Measurements from ENCODE around the gene NCK2.

NCK2 gene

DNA sequence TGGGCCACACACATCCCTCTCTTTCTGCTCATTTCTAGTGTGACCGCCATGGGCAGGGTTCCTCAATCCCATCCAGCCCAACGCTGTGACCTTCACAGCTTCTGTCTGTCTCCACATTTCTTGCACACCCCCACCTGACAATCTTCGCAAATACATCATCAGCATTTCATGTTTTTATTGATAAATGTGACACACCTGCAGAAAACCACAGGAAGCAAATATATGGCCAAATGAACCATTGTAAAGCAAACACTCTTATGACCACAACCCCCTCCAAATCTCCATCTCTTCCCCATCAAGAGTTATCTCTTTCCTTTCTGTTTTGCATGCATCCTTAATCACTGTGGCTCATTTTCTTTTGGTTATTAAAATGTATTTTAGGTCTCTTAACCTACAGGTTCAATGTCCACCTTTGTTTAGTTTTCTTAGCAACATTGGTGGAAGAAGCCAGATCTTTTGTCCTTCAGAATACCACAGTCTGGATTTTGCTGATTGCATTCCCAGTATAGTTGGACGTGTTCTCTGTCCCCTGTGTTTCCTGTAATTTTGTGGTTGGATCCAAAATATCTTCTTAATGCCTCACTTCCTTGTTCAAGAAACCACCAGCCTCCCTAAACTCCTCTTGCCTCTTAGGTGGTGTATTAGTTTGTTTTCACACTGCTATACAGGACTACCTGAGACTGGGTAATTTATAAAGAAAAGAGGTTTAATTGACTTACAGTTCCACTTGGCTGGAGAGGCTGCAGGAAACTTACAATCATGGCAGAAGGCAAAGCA is 9.8 kb upstream of the NCK2 start:
- in situ Hi-C loops (cut with MboI; ENCODE audit: low sequenced_read_pairs), result no loop called here

GRCh38 chr2:105736145-105736544 is 8.6 kb upstream of the NCK2 start:
- in situ Hi-C loops (cut with MboI; ENCODE audit: low sequenced_read_pairs), result no loop called here

- in situ Hi-C loops (cut with MboI; ENCODE audit: low sequenced_read_pairs), result no loop called here
Measured at GRCh38 chr2:105737980-105738657, 6.6 kb upstream of the NCK2 start.

GRCh38 chr2:105738658-105739241 is 6.0 kb upstream of the NCK2 start:
- in situ Hi-C loops (cut with MboI; ENCODE audit: low sequenced_read_pairs), result no loop called here

GRCh38 chr2:105739426-105739825 is 5.3 kb upstream of the NCK2 start:
- in situ Hi-C loops (cut with MboI; ENCODE audit: low sequenced_read_pairs), result no loop called here

- in situ Hi-C loops (cut with MboI; ENCODE audit: low sequenced_read_pairs), result no loop called here
Measured at GRCh38 chr2:105739944-105740530, 4.7 kb upstream of the NCK2 start.

DNA sequence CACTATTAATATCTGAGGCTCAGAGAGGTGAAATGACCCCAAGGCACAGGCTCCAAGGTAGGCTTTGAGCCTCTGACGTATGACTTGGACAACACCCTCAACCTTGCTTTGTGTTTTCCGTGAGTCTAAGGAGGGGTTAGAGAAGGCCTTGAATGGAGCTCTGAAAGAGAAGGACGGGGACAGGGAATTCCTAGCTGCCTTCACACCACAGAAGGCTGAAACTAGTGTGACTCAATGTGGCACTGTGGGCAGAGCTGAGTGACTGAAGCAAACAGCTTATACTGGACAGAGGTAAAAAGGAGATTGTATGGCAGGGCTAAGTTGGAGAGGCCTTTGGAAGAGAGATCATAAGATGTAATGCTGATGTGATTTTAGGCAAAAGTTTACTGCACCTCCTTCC is 3.5 kb upstream of the NCK2 start:
- in situ Hi-C loops (cut with MboI; ENCODE audit: low sequenced_read_pairs), result no loop called here

DNA sequence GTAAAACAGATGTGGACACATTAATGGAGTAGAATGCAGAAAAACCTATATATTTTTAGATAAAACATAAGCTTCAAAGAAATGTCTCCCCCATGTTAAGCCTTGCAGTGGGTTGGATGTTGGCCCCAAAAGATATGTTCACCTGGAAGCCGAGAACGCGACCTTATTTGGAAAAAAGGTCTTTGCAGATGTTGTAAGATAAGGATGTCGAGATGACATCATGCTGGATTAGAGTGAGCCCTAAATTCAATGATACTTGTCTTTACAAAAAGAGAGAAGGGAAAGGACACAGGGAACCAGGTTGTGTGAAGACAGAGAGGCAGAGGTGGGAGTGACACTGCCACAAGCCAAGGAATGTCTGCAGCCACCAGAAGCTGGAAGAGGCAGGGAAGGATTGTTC is 3.1 kb upstream of the NCK2 start:
- in situ Hi-C loops (cut with MboI; ENCODE audit: low sequenced_read_pairs), result no loop called here

DNA sequence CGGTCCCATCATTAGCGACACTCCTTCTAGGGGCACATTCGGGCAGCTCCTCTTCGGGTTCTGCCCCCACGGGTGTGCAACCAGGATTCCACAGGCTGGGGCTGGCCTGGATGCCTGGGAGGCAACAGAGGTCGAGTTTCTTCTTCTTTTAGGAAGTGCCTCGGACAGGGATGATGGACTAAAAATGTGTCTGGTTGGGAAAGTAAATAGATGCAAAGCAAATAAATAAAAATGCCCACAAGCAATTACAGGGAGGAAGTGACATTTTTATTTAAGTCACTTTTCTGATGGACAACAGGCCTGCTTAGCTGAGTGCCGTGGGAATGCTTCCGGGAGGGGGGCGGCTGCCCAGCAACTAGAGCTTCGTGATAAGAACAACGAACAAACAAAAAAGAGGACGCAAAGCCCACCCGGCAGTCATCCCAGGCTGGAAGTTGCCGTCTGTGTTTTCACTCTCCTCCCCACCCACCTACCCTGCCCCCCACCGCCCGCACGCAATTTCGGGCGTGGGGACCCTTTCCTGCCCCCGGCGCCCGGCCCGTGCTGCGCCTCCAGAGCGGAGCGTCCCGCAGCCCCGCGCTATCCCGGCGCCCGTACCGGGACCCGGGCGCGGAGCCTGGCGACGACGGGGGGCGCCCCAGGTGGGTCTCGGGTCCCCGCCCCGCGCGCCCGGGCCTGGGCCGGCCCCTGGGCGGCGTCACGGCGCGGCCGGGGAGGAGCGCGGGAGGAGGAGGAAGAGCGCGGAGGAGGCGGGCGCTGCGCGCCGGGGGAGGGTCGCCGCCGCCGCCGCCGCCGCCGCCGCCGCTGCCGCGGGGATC is 412 bp upstream of the NCK2 start:
- in situ Hi-C loops (cut with MboI; ENCODE audit: low sequenced_read_pairs), result no loop called here

DNA sequence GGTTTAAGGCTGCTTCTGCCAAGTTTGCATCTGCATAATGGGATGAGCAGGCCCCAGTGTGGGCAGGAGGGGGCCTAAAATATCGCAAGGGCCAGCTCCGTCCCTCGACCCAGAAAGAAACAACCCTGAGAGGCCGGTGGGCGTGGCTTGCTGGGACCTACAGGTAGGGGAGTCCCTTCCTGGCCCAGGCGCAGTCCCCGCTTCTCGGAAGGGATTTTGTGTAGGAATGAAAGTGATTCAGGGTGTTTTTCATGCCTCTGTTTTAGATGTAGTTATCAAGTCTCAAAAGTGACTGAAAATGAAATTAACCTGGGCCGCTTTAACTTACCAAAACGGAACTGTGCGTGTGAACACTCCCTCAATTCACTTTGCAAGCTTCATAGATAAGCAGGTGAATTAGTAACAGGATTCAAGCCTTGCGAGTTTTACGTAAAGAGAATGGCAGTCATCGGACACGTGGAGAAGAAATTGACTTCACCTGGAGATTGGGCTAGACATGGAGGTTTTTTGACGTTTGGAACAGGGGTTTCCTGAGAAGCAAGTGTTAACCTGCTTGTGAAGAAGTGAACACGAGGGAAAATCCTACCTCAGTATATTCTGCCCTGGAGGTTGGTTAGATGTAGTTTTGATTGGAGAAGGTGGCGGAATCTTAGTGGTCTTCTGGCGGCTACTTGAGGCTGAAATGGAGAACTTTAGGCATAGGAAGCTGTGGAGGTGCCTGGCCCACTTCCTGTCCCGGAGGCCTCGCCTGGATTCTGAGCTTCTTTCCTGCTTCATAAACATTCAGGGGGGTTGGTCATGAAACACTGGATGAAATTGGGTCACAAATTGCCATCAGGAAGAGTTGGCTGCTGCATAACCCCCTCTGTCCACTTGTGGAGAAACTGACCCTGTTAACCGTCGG is 1.7 kb downstream of the NCK2 start:
- in situ Hi-C loops (cut with MboI; ENCODE audit: low sequenced_read_pairs), result no loop called here

DNA sequence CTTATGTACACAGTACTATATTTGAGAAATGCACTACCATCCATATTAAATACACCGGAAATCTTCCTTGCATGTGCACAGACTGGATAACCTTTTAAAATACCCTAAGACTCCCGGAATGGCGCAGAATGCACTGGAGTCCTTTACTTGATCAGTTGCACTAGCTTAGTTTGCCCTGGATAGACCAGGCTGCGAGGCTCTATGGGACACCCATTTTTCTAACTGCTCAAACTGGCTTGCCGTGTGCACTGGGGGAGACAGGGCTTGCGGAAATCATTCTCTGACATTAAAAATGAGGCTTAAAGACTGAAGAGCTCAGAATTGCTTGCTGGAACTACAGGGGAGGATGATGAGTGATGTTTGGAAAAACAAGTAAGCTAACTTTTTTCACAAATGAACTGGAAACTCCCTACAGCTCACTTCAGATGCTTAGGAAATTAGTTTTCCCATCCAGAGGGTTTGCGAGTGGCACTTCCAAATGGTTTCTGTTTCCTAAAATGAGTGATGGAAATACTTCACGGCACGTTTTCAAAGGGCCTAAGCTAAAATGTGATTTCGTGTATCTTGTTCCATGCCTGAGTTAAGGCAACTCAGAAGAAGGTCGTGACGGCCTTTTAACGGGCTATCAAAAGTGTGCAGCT is 2.7 kb downstream of the NCK2 start:
- in situ Hi-C loops (cut with MboI; ENCODE audit: low sequenced_read_pairs), result no loop called here

DNA sequence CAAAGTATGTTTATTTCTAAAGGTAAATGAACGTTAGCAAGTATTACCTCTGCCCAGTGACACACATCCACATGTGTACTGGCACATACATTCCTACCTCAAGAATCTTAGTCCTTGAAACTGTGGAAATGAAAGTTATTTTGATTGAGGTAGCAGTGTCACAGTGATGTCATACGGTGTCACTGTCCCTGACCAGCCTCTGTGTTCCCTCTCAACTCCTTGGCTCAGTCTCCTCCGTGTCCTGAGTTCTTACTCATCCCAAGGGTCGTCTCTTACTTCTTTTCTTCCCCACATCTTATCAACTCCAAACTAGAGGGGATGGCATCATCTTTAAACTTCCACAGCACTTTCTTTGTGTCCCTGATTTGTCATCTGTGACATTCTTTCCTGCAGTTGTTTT is 3.3 kb downstream of the NCK2 start:
- in situ Hi-C loops (cut with MboI; ENCODE audit: low sequenced_read_pairs), result no loop called here

GRCh38 chr2:105748566-105748965 is 3.9 kb downstream of the NCK2 start:
- in situ Hi-C loops (cut with MboI; ENCODE audit: low sequenced_read_pairs), result no loop called here

GRCh38 chr2:105749583-105750400 is 5.1 kb downstream of the NCK2 start:
- in situ Hi-C loops (cut with MboI; ENCODE audit: low sequenced_read_pairs), result no loop called here

DNA sequence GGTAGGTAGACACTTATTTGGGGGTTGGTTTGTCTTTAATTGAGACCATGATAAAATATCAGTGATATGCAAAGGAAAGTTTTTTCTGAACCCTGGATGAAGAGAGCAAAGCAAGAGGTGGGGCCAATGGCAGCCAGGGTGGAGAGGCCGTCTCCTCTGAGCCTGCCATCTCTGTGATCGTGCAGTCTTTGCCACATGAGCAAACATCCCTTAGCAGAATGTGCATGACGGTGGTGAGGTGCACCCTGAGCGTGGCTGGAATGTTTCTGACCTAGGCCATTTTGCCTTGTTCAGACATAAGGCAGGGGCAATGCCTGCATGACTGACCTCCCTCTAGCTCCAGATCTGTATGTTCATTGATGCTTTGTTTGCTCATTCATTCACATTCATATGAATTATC is 6.0 kb downstream of the NCK2 start:
- in situ Hi-C loops (cut with MboI; ENCODE audit: low sequenced_read_pairs), result no loop called here

GRCh38 chr2:105751272-105751671 is 6.6 kb downstream of the NCK2 start:
- in situ Hi-C loops (cut with MboI; ENCODE audit: low sequenced_read_pairs), result no loop called here

DNA sequence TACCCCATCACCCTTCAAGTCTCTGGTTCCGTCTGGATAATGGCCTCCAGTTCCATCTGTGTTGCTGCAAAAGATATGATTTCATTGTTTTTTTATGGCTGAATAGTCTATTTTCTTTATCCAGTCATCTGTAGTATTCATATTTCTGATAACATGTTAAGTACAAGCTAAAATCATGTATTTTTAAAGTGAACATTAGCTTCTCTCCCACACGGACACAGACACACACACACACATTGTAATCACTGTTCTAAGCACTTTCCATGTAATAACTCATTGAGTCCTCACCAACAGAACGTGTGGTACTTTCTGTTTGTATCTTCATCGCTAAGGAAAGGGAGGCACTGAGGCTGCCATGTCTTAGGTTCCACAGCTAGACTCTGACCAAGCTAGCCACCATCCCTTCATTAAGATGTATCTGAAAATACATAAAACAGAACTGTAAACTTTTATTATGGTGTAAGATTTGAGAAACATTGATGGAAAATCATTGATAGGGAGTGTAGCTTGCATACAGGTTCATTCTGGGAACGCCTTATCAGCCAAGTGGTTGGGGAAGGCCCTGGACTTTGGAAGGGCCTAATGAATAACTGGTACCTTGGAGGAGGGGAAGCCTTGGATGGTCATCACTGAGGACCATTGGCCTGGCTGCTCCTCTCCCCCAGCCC is 8.1 kb downstream of the NCK2 start:
- in situ Hi-C loops (cut with MboI; ENCODE audit: low sequenced_read_pairs), result no loop called here

DNA sequence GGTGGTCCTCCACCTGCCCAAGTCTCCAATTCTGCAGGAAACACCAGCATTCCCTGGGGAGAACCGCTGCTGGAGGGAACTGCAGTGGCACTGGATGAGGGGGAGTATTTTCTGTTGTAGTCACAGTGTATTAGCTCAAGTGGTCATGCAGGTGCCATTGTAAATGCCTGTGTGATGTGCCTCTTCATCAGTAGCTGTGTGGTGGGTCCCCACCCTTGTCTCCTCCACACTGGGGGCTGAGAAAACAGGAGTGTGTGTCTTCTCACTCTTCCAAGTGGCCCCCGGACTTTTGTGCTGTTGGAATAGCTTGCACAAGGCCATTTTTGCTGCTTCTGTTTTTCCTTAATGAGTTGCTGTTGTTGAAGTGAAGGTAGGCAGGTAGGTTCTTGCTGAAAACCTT is 8.7 kb downstream of the NCK2 start:
- in situ Hi-C loops (cut with MboI; ENCODE audit: low sequenced_read_pairs), result no loop called here

Measured in HL-60/S4 treated with phorbol 12-myristate 13-acetate at 8.2 ng/mL for 4 days and 3 days (cell line).